ENCODE data around the gene SGPP1. TPM values are rescaled to one million over a fixed set of nuclear protein-coding genes. Genes with fewer than 3 reads are reported as not detected.
"Not testable (repeated sequence)": the region's sequence is repeated elsewhere in the genome, so short reads cannot be mapped to it uniquely, and the experiment has no call there.

Gene SGPP1
- total RNA-seq, 1 donor from 2014 or later = 19.6 TPM

GRCh38 chr14:63672417-63673180 lies 55.3 kb downstream of the SGPP1 start:
- peak; percentile 35 for DNase-seq

- no peak for DNase-seq
Measured at GRCh38 chr14:63671987-63672386, 55.9 kb downstream of the SGPP1 start.

GRCh38 chr14:63670692-63671091 lies 57.2 kb downstream of the SGPP1 start:
- no peak for DNase-seq

GRCh38 chr14:63666335-63666734 lies 61.5 kb downstream of the SGPP1 start:
- DNase-seq = no peak

GRCh38 chr14:63663428-63664341 lies 64.2 kb downstream of the SGPP1 start:
- no peak for DNase-seq

GRCh38 chr14:63662776-63663175 lies 65.1 kb downstream of the SGPP1 start:
- no peak for DNase-seq

GRCh38 chr14:63661881-63662280 lies 66.0 kb downstream of the SGPP1 start:
- DNase-seq = not testable (repeated sequence)

GRCh38 chr14:63659726-63660125 lies 68.1 kb downstream of the SGPP1 start:
- no peak for DNase-seq

GRCh38 chr14:63656194-63656593 lies 71.7 kb downstream of the SGPP1 start:
- DNase-seq = no peak

- no peak for DNase-seq
Measured at GRCh38 chr14:63654936-63655335, 72.9 kb downstream of the SGPP1 start.

GRCh38 chr14:63654346-63654745 lies 73.5 kb downstream of the SGPP1 start:
- no peak for DNase-seq

- no peak for DNase-seq
Measured at GRCh38 chr14:63652406-63652805, 75.5 kb downstream of the SGPP1 start.

GRCh38 chr14:63650256-63650952 lies 77.5 kb downstream of the SGPP1 start:
- no peak for DNase-seq

- DNase-seq = no peak
Measured at GRCh38 chr14:63647696-63648410, 80.0 kb downstream of the SGPP1 start.

- DNase-seq = no peak
Measured at GRCh38 chr14:63644741-63645140, 83.1 kb downstream of the SGPP1 start.

GRCh38 chr14:63642656-63643382 lies 85.0 kb downstream of the SGPP1 start:
- no peak for DNase-seq

GRCh38 chr14:63642229-63642611 lies 85.6 kb downstream of the SGPP1 start:
- DNase-seq = peak; percentile 98

GRCh38 chr14:63641473-63642228 lies 86.2 kb downstream of the SGPP1 start, which contains the start of gene WDR89:
Gene WDR89 (minus strand): TSS chr14:63641871. CDS start chr14:63599942, 41,929 bp downstream.
- DNase-seq = peak; percentile 100

GRCh38 chr14:63638493-63638892 lies 89.4 kb downstream of the SGPP1 start:
- no peak for DNase-seq

GRCh38 chr14:63636094-63636635 lies 91.7 kb downstream of the SGPP1 start:
- DNase-seq = not testable (repeated sequence)
